B cell (primary cell): Measurements from ENCODE around the gene NCAN. TPM values are rescaled to one million over a fixed set of nuclear protein-coding genes. Genes with fewer than 3 reads are reported as not detected.

Experiments
- ATAC-seq: fragments of 200-7000 bp; cut with Tn5 transposase; one replicate; pipeline ENCODE4 v1.10.0; 2021; ENCODE audit warnings: low read depth, mild to moderate bottlenecking, moderate number of reproducible peaks, moderate library complexity
- CTCF ChIA-PET: fragments of 350-600 bp; sonication (Branson Sonifier 250); formaldehyde crosslinking; loops from one replicate; lab custom pipeline; 2021; ENCODE audit warnings: antibody characterized with exemption, inconsistent platforms; lab: Charles Lee
- POLR2A ChIA-PET: fragments of 350-600 bp; sonication (Branson Sonifier 250); formaldehyde crosslinking; loops from one replicate; lab custom pipeline; 2021; ENCODE audit warnings: antibody characterized with exemption; lab: Charles Lee
- DNase-seq: peaks from one replicate; pipeline ENCODE4 v3.0.0; 2013
- H2AFZ ChIP-seq: 2 replicates; pipeline ENCODE4 v1.6.1; 2012; ENCODE audit warnings: mild to moderate bottlenecking, low read depth, low read length; ENCODE audit not compliant: insufficient read depth, poor library complexity, severe bottlenecking
- H3K27ac ChIP-seq, 2 donors: 1 replicate in 1 of 2; 2 replicates in 1 of 2; pipeline ENCODE4 v1.5.1; 2012 to 2013; ENCODE audit warnings: low read length in 2 of 2, mild to moderate bottlenecking in 2 of 2, moderate library complexity in 1 of 2
- H3K27me3 ChIP-seq, 4 experiments: fragments of 200-600 bp in 1 of 4; sonication (generic) in 1 of 4; replicated peaks in 1 of 4; 1 replicate in 2 of 4; 2 replicates in 2 of 4; pipeline versions ENCODE4 v1.6.1 to v1.7.0; 2013 to 2016; ENCODE audit warnings: low read length in 3 of 4, mild to moderate bottlenecking in 2 of 4, mixed read lengths in 1 of 4, moderate library complexity in 1 of 4; ENCODE audit not compliant: insufficient read depth in 4 of 4, control insufficient read depth in 3 of 4; ENCODE audit errors: control extremely low read depth in 1 of 4
- H3K36me3 ChIP-seq, 2 experiments: replicated peaks in 1 of 2; 1 replicate in 1 of 2; 2 replicates in 1 of 2; pipeline versions ENCODE4 v1.6.1 to v1.7.1; 2013; ENCODE audit warnings: low read length in 1 of 2; ENCODE audit not compliant: insufficient read depth in 2 of 2, control insufficient read depth in 1 of 2; ENCODE audit errors: control extremely low read depth in 1 of 2, extremely low read depth in 1 of 2
- H3K4me1 ChIP-seq, 2 donors: fragments of 200-600 bp in 1 of 2; sonication (generic) in 1 of 2; 1 replicate in 1 of 2; 2 replicates in 1 of 2; pipeline versions ENCODE4 v1.5.1 to v1.6.1; 2013 to 2017; ENCODE audit warnings: low read length in 2 of 2; ENCODE audit not compliant: control insufficient read depth in 2 of 2, insufficient read depth in 2 of 2
- H3K4me2 ChIP-seq: replicated peaks from 2 replicates; pipeline ENCODE3; 2012; ENCODE audit warnings: mild to moderate bottlenecking, low read depth, low read length; ENCODE audit not compliant: poor library complexity, severe bottlenecking
- H3K4me3 ChIP-seq, 5 experiments: fragments of 200-600 bp in 1 of 5; sonication (generic) in 1 of 5; 1 replicate in 3 of 5; 2 replicates in 2 of 5; pipeline versions ENCODE4 v1.5.1 to v1.7.0; 2011 to 2016; ENCODE audit warnings: low read length in 4 of 5, mild to moderate bottlenecking in 4 of 5, low read depth in 2 of 5, control low read depth in 1 of 5, moderate library complexity in 1 of 5; ENCODE audit not compliant: insufficient read depth in 1 of 5; ENCODE audit errors: control extremely low read depth in 1 of 5, extremely low read depth in 1 of 5
- H3K79me2 ChIP-seq: fragments of 200-600 bp; sonication (generic); one replicate; pipeline ENCODE4 v1.6.0; 2016; ENCODE audit warnings: low read length; ENCODE audit not compliant: control insufficient read depth, insufficient read depth
- H3K9ac ChIP-seq: fragments of 200-600 bp; sonication (generic); 2 replicates; pipeline ENCODE4 v1.6.1; 2017; ENCODE audit warnings: mild to moderate bottlenecking, low read length, moderate library complexity
- H3K9me3 ChIP-seq, 3 donors: one replicate each; pipeline versions ENCODE4 v1.6.1 to v1.7.1; 2013; ENCODE audit warnings: low read length in 2 of 3; ENCODE audit not compliant: control insufficient read depth in 2 of 3, insufficient read depth in 1 of 3; ENCODE audit errors: control extremely low read depth in 1 of 3
- H4K20me1 ChIP-seq: 2 replicates; pipeline ENCODE4 v1.6.0; 2012; ENCODE audit warnings: mild to moderate bottlenecking, low read length; ENCODE audit not compliant: insufficient read depth, control insufficient read depth, poor library complexity, severe bottlenecking
- H3K27ac Mint-ChIP-seq: one replicate; pipeline ENCODE4 v1.8.0; 2021; ENCODE audit warnings: mixed read lengths
- H3K27me3 Mint-ChIP-seq: one replicate; pipeline ENCODE4 v1.8.0; 2021; ENCODE audit warnings: mixed read lengths
- H3K4me1 Mint-ChIP-seq: one replicate; pipeline ENCODE4 v1.8.0; 2021; ENCODE audit warnings: mixed read lengths
- H3K4me3 Mint-ChIP-seq: one replicate; pipeline ENCODE4 v1.8.0; 2021; ENCODE audit warnings: mixed read lengths
- H3K9me3 Mint-ChIP-seq: one replicate; pipeline ENCODE4 v1.8.0; 2022; ENCODE audit warnings: mixed read lengths; ENCODE audit not compliant: insufficient read depth
- EZH2 ChIP-seq: IDR thresholded peaks from 2 replicates; pipeline ENCODE4 v1.6.1; 2012; ENCODE audit warnings: borderline replicate concordance, low read depth, mild to moderate bottlenecking, moderate library complexity, low read length; ENCODE audit not compliant: insufficient read depth, poor library complexity, severe bottlenecking
- WGBS: methylation state at CpG from one replicate; pipeline ENCODE4 v1.1.5; 2013; ENCODE audit warnings: missing lambda C conversion rate; ENCODE audit not compliant: insufficient coverage; 5-methylcytosine and 5-hydroxymethylcytosine counted together
- intact Hi-C: fragments of 100-400 bp; cut with micrococcal nuclease; formaldehyde crosslinking; loops from one replicate; pipeline ENCODE4 v1.10.0; 2022
- polyA plus RNA-seq: library from polyadenylated mRNA; depleted of rRNA; stranded (reverse); fragments of >200 nt; gene quantifications from 2 replicates; pipeline ENCODE4 v1.2.3, GENCODE V29; 2012
- total RNA-seq, 2 donors: library from RNA; stranded (reverse); fragments of 120-200 nt in 1 of 2; gene quantifications; 1 replicate in 1 of 2; 2 replicates in 1 of 2; pipeline versions ENCODE4 v1.2.3 to v1.2.4, GENCODE V29; 2013 to 2022
- TF ChIP-seq, protein P1 (sequence below): fragments of 200-600 bp; IDR thresholded peaks from one replicate; pipeline ENCODE4 v1.8.0; 2022; ENCODE audit warnings: antibody characterized with exemption, mild to moderate bottlenecking

The NCAN gene
- total and polyA plus RNA-seq, 2 donors (not counting 1 experiment from before 2014, with no cell fraction given) = 0.03 TPM; not detected in 1

DNA sequence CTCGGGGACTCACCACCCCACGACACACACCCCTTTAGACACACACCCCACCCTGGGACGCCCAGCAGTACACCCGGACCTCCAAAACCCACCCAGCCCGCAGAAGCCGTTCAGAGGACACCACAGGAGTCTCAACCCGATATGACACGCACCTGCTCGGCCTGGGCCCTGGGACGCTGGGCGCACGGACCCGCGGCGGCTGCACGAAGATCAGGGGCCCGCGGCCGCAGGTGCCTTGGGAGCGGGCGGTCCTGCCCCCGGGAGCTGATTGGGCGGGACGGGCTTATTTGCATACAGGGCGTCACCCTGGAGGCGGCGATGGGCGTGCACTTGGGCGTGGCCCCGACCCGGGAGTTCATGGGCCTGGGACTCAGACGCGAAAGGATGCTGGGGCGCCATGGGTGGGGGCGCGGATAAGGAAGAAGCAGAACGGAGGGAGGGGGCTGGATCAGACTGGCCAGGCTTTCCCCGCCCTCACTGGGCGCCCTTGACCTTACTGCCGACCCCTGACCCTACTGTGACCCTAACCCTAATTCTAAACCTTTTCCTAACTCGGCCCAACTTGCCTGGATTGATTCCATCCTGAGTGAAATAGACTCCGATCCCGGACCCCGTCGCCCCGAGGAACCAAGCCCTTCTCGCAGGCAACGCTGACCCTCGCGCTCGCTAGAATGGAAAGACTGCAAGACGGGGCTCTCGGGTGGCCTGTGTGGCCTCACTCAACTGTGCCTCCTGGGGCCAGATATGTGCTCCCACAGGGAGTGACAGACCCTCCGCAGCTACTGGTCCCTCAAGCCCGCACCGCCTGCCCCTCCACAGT lies 41.5 kb upstream of the NCAN start, which contains the start of gene MEF2B:
MEF2B (minus strand) TSS at position 211 of the 820 bp plus-strand sequence. CDS start 19,528 bp downstream, outside the sequence.
- WGBS = 15% methylated on average over 56 of the region's 56 CpGs
- TF ChIP-seq EZH2 = no peak
- TF ChIP-seq, protein P1, sequence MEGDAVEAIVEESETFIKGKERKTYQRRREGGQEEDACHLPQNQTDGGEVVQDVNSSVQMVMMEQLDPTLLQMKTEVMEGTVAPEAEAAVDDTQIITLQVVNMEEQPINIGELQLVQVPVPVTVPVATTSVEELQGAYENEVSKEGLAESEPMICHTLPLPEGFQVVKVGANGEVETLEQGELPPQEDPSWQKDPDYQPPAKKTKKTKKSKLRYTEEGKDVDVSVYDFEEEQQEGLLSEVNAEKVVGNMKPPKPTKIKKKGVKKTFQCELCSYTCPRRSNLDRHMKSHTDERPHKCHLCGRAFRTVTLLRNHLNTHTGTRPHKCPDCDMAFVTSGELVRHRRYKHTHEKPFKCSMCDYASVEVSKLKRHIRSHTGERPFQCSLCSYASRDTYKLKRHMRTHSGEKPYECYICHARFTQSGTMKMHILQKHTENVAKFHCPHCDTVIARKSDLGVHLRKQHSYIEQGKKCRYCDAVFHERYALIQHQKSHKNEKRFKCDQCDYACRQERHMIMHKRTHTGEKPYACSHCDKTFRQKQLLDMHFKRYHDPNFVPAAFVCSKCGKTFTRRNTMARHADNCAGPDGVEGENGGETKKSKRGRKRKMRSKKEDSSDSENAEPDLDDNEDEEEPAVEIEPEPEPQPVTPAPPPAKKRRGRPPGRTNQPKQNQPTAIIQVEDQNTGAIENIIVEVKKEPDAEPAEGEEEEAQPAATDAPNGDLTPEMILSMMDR = no peak
- Mint-ChIP-seq H3K4me1 (peaks cover 34% of the 10 kb centered on the region), H3K4me3 (peak within 1 kb of the TSS; percentile 82), H3K9me3 (no peaks in the 10 kb centered on the region), H3K27me3 (peaks cover 8% of the 10 kb centered on the region), H3K27ac (peak within 1 kb of the TSS; percentile 56)
- intact Hi-C loops = loop anchor here (1.0 kb wide), 2 partner anchors 10 to 32 kb away; partner anchors contain the start of gene TMEM161A
- Histone ChIP-seq H4K20me1 (no peaks in the 10 kb centered on the region), H3K27me3 (peaks cover 0 to 18% (median 2%) of the 10 kb centered on the region in 4 experiments), H3K9ac (peak within 1 kb of the TSS; percentile 27), H3K27ac (no peak within 1 kb of the TSS), H3K79me2 (no peaks in the 10 kb centered on the region), H3K4me1 (peaks cover 13 to 29% of the 10 kb centered on the region in 2 donors), H3K4me2 (peak within 1 kb of the TSS; percentile 84), H2AFZ (peak within 1 kb of the TSS; percentile 36), H3K9me3 (peaks cover 0 to 11% (median 0%) of the 10 kb centered on the region in 3 donors), H3K36me3 (no peaks in the 10 kb centered on the region), H3K4me3 (peak within 1 kb of the TSS; percentile 7 to 46 (median 26))
- DNase-seq = peak; percentile 88
- POLR2A ChIA-PET = interaction anchor here (1.4 to 1.8 kb wide), 2 partner anchors 9 to 13 kb away, joined by 4 to 8 read pairs; no protein-coding TSS in a partner anchor
- CTCF ChIA-PET = interaction anchor here (1.0 to 13.6 kb wide), 4 partner anchors 13 to 320 kb away, joined by 3 to 285 read pairs (median 4); no protein-coding TSS in a partner anchor
- peak; percentile 95 for ATAC-seq
